ENCODE measurements around the gene DLG2. TPM values are rescaled to one million over a fixed set of nuclear protein-coding genes. Genes with fewer than 3 reads are reported as not detected.
"Not testable (repeated sequence)": the region's sequence is repeated elsewhere in the genome, so short reads cannot be mapped to it uniquely, and the experiment has no call there.

Gene DLG2
- polyA plus RNA-seq, 4 donors: 12.8 to 14.2 (median 13.7) TPM

DNA sequence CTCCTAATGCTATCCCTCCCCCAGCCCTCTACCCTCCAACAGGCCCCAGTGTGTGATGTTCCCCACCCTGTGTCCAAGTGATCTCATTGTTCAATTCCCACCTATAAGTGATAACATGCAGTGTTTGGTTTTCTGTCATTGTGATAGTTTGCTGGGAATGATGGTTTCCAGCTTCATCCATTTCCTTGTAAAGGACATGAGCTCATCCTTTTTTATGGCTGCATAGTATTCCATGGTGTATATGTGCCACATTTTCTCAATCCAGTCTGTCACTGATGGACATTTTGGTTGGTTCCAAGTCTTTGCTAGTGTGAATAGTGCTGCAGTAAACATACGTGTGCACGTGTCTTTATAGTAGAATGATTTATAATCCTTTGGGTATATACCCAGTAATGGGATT lies 277.6 kb downstream of the DLG2 start:
- DNase-seq (ENCODE audit: low read depth in 4 of 4, low spot score in 3 of 4): not testable (repeated sequence)

DNA sequence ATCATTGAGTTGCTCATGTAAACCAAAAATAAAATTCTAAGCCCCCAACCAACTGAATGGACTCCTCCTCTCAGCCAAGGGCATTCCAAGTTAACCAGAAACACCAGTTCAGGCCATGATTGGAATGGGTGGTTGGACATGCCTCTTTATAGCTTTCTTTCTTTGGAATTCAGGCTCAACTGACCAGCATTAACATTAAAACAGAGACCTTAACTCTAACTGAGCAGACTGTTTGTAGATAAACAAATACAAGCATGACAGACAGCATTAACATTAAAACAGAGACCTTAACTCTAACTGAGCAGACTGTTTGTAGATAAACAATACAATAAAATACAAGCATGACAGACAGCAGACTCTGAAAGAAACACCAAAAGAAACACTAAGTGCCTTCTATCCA lies 278.2 kb downstream of the DLG2 start:
- DNase-seq (ENCODE audit: low read depth in 4 of 4, low spot score in 3 of 4): no peak

GRCh38 chr11:85347291-85347690 lies 279.9 kb downstream of the DLG2 start:
- no peak for DNase-seq (ENCODE audit: low read depth in 4 of 4, low spot score in 3 of 4)

DNA sequence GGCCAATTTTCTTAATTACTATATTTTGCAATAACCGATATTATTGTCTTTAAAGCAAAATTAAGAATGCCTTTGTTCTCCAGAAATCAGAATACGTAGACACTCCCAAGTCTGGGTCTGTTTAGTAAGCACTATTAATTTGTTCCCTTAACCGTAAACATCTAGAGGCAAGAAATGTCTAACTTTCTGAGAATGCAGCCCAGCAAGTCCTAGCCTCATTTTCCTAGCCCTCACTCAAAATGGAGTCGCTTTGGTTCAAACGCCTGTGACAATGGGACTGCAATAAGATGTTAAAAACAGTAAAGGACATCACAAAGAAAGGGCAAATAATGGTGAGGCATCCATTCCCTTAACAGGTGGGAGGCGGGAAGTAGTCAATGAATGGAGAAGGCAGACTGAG lies 280.7 kb downstream of the DLG2 start:
- DNase-seq (ENCODE audit: low read depth in 4 of 4, low spot score in 3 of 4): no peak

DNA sequence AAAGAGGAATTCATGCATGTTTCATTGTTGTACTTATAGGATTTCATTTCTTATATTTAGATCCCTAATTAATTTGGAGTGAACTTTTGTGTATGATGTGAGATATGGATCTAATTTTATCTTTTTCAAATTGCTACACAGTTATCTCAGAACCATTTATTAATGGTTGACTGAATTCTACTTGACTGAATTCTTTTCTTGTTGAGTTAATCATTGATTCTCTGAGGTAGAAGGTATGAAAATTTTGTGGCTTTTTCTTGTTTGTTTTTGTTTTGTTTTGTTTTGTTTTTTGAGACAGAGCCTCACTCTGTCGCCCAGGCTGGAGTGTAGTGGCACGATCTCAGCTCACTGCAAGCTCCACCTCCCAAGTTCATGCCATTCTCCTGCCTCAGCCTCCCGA lies 286.3 kb downstream of the DLG2 start:
- DNase-seq (ENCODE audit: low read depth in 4 of 4, low spot score in 3 of 4): not testable (repeated sequence)

GRCh38 chr11:85318573-85318972 lies 308.6 kb downstream of the DLG2 start:
- no peak for DNase-seq (ENCODE audit: low read depth in 4 of 4, low spot score in 3 of 4)

GRCh38 chr11:85316967-85317366 lies 310.2 kb downstream of the DLG2 start:
- no peak for DNase-seq (ENCODE audit: low read depth in 4 of 4, low spot score in 3 of 4)

DNA sequence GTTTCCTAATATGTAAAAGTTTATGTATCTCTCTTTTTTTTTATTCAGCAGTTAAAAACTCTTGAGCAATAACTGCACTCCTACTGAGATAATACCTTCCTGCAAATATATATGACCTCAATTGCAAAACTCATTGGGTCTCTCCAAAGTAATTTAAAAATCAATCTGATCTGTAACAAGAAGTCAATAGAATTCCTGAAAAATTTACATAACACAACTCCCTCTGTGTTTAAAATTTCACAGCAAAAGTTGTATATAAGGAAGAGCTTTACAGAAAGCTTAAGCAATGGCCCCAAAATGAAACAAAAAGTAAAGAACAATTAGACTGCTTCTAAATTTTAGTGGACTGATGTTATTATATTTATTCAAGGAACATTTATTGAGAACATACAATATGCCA lies 313.4 kb downstream of the DLG2 start:
- DNase-seq (ENCODE audit: low read depth in 4 of 4, low spot score in 3 of 4): no peak

- no peak for DNase-seq (ENCODE audit: low read depth in 4 of 4, low spot score in 3 of 4)
Measured at GRCh38 chr11:85310479-85310878, 316.7 kb downstream of the DLG2 start.

- no peak for DNase-seq (ENCODE audit: low read depth in 4 of 4, low spot score in 3 of 4)
Measured at GRCh38 chr11:85307366-85307765, 319.8 kb downstream of the DLG2 start.

GRCh38 chr11:85301895-85302678 lies 325.1 kb downstream of the DLG2 start:
- DNase-seq (ENCODE audit: low read depth in 4 of 4, low spot score in 3 of 4): no peak

DNA sequence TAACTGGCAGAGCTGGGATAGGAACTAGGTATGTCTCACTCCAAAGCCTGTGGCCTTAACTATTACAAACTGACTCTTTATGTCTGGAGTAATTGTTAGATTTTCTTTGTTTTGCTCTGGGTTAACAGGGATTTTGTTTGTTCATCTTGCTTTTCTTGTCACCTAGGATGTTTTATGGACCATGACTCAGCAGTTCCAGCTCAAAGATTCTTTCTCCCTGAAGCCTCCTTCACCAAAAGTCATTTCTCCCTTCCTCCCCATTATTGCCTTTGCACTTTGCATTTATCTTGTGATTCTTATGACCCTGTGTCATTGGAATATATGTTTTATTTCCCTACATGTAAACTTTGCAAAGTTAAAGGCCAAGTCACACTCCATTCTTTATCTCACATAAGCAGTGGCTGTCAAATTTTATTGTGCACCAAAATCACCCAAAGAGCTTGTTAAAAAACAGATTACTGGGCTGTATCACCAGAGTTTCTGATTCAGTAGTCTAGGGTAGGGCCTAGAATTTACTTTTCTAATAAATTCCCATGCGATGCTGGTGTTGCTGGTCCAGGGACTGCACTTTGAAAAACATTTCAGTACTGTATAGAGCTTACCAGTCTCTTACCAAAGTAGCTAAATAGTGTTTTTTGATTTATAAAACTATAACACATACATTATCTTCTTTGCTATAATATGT lies 327.7 kb downstream of the DLG2 start:
- peak; percentile 16 to 58 (median 30) for DNase-seq (ENCODE audit: low read depth in 4 of 4, low spot score in 3 of 4)

- no peak for DNase-seq (ENCODE audit: low read depth in 4 of 4, low spot score in 3 of 4)
Measured at GRCh38 chr11:85295694-85296271, 331.4 kb downstream of the DLG2 start.

DNA sequence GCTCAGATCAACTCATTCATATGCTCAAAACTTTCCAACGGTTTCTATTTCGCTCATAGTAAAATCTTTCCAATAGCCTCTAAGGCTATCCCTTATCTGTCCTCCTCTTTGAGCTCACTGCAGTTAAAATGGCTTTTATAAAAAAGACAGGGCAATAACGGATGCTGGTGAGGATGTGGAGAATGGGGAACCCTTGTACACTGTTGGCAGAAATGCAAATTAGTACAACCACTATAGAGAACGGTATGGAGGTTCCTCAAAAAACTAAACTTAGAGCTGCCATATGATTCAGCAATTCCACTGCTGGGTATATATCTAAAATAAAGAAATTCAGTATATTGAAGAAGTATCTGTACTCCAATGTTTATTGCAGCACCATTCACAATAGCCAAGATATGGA lies 345.6 kb downstream of the DLG2 start:
- no peak for DNase-seq (ENCODE audit: low read depth in 4 of 4, low spot score in 3 of 4)

- DNase-seq (ENCODE audit: low read depth in 4 of 4, low spot score in 3 of 4): no peak
Measured at GRCh38 chr11:85279267-85279666, 347.9 kb downstream of the DLG2 start.

DNA sequence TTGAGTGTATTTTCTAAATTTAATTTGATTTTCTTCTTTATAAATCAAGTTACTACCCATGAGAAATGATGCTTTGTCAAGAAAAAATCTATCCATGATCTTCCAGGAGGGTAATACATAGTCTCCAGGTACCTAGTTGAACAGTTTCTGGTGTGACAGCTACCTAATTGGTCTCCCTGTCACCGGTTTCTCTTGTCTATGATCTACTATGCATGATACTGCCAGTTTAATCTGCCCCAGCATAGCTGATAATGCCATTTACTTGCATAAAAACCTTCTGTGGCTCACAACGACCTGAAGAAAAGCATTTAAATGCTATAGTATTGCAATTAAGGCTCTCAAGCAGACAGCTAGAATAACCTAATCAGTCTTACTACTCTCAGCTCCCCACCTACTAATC lies 349.5 kb downstream of the DLG2 start:
- DNase-seq (ENCODE audit: low read depth in 4 of 4, low spot score in 3 of 4): no peak

- no peak for DNase-seq (ENCODE audit: low read depth in 4 of 4, low spot score in 3 of 4)
Measured at GRCh38 chr11:85276332-85276731, 350.8 kb downstream of the DLG2 start.

GRCh38 chr11:85270315-85270714 lies 356.8 kb downstream of the DLG2 start:
- not testable (repeated sequence) for DNase-seq (ENCODE audit: low read depth in 4 of 4, low spot score in 3 of 4)

- DNase-seq (ENCODE audit: low read depth in 4 of 4, low spot score in 3 of 4): no peak
Measured at GRCh38 chr11:85269109-85269508, 358.0 kb downstream of the DLG2 start.

DNA sequence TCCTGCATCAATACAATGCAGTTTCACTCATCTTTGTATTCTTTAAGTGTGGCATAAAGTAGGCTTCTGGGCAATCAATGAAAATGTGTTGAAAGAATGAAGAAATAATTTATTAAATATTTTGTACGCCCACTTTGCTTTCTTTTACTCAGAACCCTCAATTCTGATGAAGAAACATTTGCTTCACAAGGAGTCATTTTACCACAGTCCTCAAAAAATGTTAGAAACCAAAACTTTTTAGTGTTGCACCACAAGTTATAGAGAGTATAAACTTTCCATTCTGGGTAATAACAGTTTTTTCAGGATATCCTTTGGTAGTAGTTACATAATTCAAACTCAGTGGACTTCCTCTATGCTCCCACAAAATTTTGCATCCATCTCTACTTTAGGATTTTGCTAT lies 360.5 kb downstream of the DLG2 start:
- DNase-seq (ENCODE audit: low read depth in 4 of 4, low spot score in 3 of 4): no peak

- no peak for DNase-seq (ENCODE audit: low read depth in 4 of 4, low spot score in 3 of 4)
Measured at GRCh38 chr11:85263328-85263727, 363.8 kb downstream of the DLG2 start.

GRCh38 chr11:85257837-85258236 lies 369.3 kb downstream of the DLG2 start:
- DNase-seq (ENCODE audit: low read depth in 4 of 4, low spot score in 3 of 4): no peak

Measured in right renal pelvis (tissue), 4 donors.